SU-DHL-6 (cell line): Measurements from ENCODE around the gene MARCHF3.

ENCODE experiments used
- H2AFZ ChIP-seq: fragments of 200-600 bp; sonication (generic); 2 replicates; pipeline ENCODE4 v1.6.1; 2014; ENCODE audit warnings: low read depth, mild to moderate bottlenecking, moderate library complexity, mixed read lengths, antibody characterized with exemption, low read length; ENCODE audit not compliant: severe bottlenecking
- H3F3A ChIP-seq: fragments of 200-600 bp; shearing (Covaris generic); 2 replicates; pipeline ENCODE4 v1.6.0; 2016; ENCODE audit warnings: antibody characterized with exemption, mild to moderate bottlenecking; ENCODE audit not compliant: insufficient read depth
- H3K27ac ChIP-seq: fragments of 200-600 bp; sonication (generic); 2 replicates; pipeline ENCODE4 v1.5.1; 2016; ENCODE audit warnings: low read depth, mild to moderate bottlenecking, low read length, moderate library complexity, mixed read lengths
- H3K27me3 ChIP-seq: fragments of 200-600 bp; sonication (generic), shearing (Covaris generic); 2 replicates; pipeline ENCODE4 v1.6.0; 2014; ENCODE audit warnings: mild to moderate bottlenecking, low read length
- H3K36me3 ChIP-seq: fragments of 200-600 bp; sonication (generic); 2 replicates; pipeline ENCODE4 v1.6.1; 2014; ENCODE audit warnings: mild to moderate bottlenecking, low read length, mixed read lengths
- H3K4me2 ChIP-seq: fragments of 300-600, 200-600 bp; shearing (Covaris generic), sonication (generic); 2 replicates; pipeline ENCODE4 v1.6.0; 2014; ENCODE audit warnings: low read length, low read depth, mild to moderate bottlenecking; ENCODE audit not compliant: poor library complexity, severe bottlenecking
- H3K4me3 ChIP-seq: fragments of 200-600 bp; sonication (generic); 2 replicates; pipeline ENCODE4 v1.5.1; 2014; ENCODE audit warnings: antibody characterized with exemption, low read length, mild to moderate bottlenecking, mixed read lengths; ENCODE audit not compliant: insufficient read depth, poor library complexity, severe bottlenecking
- H3K79me2 ChIP-seq: fragments of 200-600 bp; sonication (generic); 2 replicates; pipeline ENCODE4 v1.6.1; 2014; ENCODE audit warnings: mild to moderate bottlenecking, low read length, moderate library complexity; ENCODE audit not compliant: insufficient read depth
- H3K9ac ChIP-seq: fragments of 200-600 bp; sonication (generic); 2 replicates; pipeline ENCODE4 v1.7.0; 2014; ENCODE audit warnings: mild to moderate bottlenecking, low read length
- H3K9me2 ChIP-seq: fragments of 200-600 bp; sonication (generic); replicated peaks from 2 replicates; pipeline ENCODE4 v1.6.1; 2014; ENCODE audit warnings: low read length; ENCODE audit not compliant: insufficient read depth
- H3K9me3 ChIP-seq: fragments of 200-600 bp; sonication (generic); 2 replicates; pipeline ENCODE4 v1.6.1; 2014; ENCODE audit warnings: low read length, mixed read lengths; ENCODE audit not compliant: insufficient read depth
- H4K20me1 ChIP-seq: fragments of 200-600 bp; sonication (generic); 2 replicates; pipeline ENCODE4 v1.6.1; 2014; ENCODE audit warnings: low read depth, mild to moderate bottlenecking, antibody characterized with exemption, low read length, moderate library complexity, mixed read lengths
- EZH2phosphoT487 ChIP-seq: fragments of 200-600 bp; sonication (generic), shearing (Covaris generic); conservative IDR thresholded peaks from 2 replicates; pipeline ENCODE4 v1.6.1; 2018; ENCODE audit warnings: mild to moderate bottlenecking, antibody characterized with exemption, low read length, moderate library complexity, mixed read lengths
- TF ChIP-seq, protein P1 (sequence below): fragments of 200-600 bp; sonication (generic); IDR thresholded peaks from one replicate; pipeline ENCODE4 v1.5.1; 2017; ENCODE audit warnings: antibody characterized with exemption, mild to moderate bottlenecking, low read length, moderate library complexity; ENCODE audit not compliant: insufficient read depth, poor library complexity, severe bottlenecking

The MARCHF3 gene

DNA sequence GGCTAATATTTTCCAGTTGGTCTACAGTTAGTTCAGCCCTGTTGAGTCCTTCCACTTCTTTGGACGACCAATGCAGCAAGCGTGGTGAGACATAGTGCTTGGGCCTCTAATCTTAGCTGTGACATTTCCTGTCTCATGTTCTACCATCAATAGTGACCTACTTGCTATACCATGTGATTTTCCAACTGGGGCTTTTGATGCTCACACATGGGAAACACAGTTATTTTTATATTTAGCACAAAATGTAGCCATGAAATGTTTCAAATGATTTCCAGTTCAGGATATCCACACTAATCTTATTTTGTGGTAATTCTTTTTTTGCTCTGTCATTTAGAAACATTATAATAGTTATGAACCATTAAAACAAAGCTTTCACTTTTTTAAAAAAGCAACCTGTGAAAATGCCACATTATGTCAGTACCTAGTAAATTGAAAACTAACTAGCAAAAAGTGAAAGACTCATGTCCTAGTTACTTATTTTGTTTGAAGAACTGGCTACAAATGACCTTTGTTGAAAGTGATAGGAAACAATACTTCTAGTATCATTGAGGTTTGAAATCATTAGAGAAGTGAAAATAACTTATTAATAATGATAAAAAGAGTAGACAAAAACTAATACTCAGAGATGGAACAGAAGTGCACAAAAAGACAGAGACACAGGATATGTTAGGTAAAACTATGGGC, 18.3 kb downstream of the MARCHF3 start:
- TF ChIP-seq, protein P1, sequence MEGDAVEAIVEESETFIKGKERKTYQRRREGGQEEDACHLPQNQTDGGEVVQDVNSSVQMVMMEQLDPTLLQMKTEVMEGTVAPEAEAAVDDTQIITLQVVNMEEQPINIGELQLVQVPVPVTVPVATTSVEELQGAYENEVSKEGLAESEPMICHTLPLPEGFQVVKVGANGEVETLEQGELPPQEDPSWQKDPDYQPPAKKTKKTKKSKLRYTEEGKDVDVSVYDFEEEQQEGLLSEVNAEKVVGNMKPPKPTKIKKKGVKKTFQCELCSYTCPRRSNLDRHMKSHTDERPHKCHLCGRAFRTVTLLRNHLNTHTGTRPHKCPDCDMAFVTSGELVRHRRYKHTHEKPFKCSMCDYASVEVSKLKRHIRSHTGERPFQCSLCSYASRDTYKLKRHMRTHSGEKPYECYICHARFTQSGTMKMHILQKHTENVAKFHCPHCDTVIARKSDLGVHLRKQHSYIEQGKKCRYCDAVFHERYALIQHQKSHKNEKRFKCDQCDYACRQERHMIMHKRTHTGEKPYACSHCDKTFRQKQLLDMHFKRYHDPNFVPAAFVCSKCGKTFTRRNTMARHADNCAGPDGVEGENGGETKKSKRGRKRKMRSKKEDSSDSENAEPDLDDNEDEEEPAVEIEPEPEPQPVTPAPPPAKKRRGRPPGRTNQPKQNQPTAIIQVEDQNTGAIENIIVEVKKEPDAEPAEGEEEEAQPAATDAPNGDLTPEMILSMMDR = no peak
- TF ChIP-seq EZH2phosphoT487 = no peak
- Histone ChIP-seq H3K4me2 (no peak overlapping the region), H3K27ac (no peak overlapping the region), H3K4me3 (no peak overlapping the region), H4K20me1 (no peaks in the 10 kb centered on the region), H3F3A (no peaks in the 10 kb centered on the region), H3K9ac (no peak overlapping the region), H3K9me3 (no peaks in the 10 kb centered on the region), H3K9me2 (no peaks in the 10 kb centered on the region), H3K36me3 (no peaks in the 10 kb centered on the region), H3K79me2 (no peaks in the 10 kb centered on the region), H3K27me3 (no peaks in the 10 kb centered on the region), H2AFZ (no peak overlapping the region)

DNA sequence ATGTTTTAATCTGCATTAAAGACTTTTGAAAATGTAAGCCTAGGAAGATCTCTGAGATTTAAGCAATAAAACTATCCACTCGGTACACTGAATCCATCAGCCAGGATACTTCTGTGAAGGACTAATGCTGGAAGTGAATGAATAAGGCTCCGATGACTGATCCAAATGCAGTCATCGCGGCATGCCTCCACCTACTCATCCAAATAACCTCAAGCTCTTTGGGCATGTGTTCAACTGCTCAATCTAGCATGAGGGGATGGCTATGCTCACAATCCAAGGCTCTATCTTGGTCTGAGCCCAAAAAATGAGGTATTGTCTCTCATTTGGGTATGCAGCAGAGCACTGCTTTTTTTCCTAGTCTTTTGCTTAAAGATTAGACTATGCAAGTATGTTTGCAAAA, 19.2 kb downstream of the MARCHF3 start:
- Histone ChIP-seq H3K4me3 (no peak overlapping the region), H3K36me3 (no peaks in the 10 kb centered on the region), H3K4me2 (no peak overlapping the region), H4K20me1 (0 out of 2 replicates have a peak, but pooled peaks cover 2% of the 10 kb centered on the region), H2AFZ (no peak overlapping the region), H3K79me2 (no peaks in the 10 kb centered on the region), H3K9me2 (no peaks in the 10 kb centered on the region), H3K9me3 (no peaks in the 10 kb centered on the region), H3K27me3 (no peaks in the 10 kb centered on the region), H3F3A (no peaks in the 10 kb centered on the region), H3K9ac (no peak overlapping the region), H3K27ac (no peak overlapping the region)
- TF ChIP-seq, protein P1 = no peak
- no peak for TF ChIP-seq EZH2phosphoT487

DNA sequence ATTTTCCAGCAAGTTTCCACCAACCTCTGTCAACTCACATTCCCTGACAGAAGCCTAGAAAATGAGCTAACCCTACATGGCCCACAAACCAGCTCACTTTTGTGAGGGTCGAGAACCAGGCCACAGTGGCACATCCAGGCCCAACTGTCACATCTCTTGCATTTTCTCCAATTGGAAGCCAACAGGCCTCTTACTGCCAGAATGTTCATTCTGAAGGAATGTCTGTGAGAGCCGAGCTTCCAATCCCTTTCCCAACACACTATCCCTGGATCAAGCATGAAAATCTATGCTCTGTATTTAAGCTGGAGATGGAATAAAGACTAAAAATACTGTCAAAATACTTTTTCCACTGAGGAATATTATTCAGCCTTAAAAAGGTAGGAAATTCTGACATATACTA, 20.0 kb downstream of the MARCHF3 start:
- H3K27me3 ChIP-seq = no peaks in the 10 kb centered on the region
- no peak overlapping the region for H2AFZ ChIP-seq
- no peaks in the 10 kb centered on the region for H3K79me2 ChIP-seq

More for the DNA sequence above, 20.0 kb downstream of the MARCHF3 start:
- H3K36me3 ChIP-seq = no peaks in the 10 kb centered on the region
- H4K20me1 ChIP-seq = 0 out of 2 replicates have a peak, but pooled peaks cover 2% of the 10 kb centered on the region
- H3K27ac ChIP-seq = no peak overlapping the region
- TF ChIP-seq EZH2phosphoT487 = no peak
- TF ChIP-seq, protein P1 = no peak
- H3K9me2 ChIP-seq = no peaks in the 10 kb centered on the region
- H3F3A ChIP-seq = no peaks in the 10 kb centered on the region
- H3K4me2 ChIP-seq = no peak overlapping the region
- H3K9me3 ChIP-seq = no peaks in the 10 kb centered on the region
- no peak overlapping the region for H3K4me3 ChIP-seq
- H3K9ac ChIP-seq = no peak overlapping the region
